Gastroesophageal sphincter (tissue), 4 donors: ENCODE data around the gene DHX30. TPM values are rescaled to one million over a fixed set of nuclear protein-coding genes. Genes with fewer than 3 reads are reported as not detected.

Experiments used
- ATAC-seq: fragments of 150-250 bp; one replicate; pipeline ENCODE4 v1.9.1; 2016; ENCODE audit warnings: mild to moderate bottlenecking, moderate library complexity
- H3K27ac ChIP-seq, 4 donors: fragments of 200-600 bp; sonication (generic) in 3 of 4; 1 replicate in 3 of 4; 2 replicates in 1 of 4; pipeline ENCODE4 v1.5.1; 2016 to 2019
- H3K27me3 ChIP-seq: fragments of 200-600 bp; sonication (generic); one replicate; pipeline ENCODE4 v1.5.1; 2019
- H3K36me3 ChIP-seq, 2 donors: fragments of 200-600 bp; sonication (generic); one replicate each; pipeline ENCODE4 v1.5.1; 2019; ENCODE audit warnings: control low read depth in 1 of 2
- H3K4me1 ChIP-seq, 3 donors: fragments of 200-600 bp; sonication (generic); 1 replicate in 2 of 3; 2 replicates in 1 of 3; pipeline ENCODE4 v1.5.1; 2016 to 2019; ENCODE audit warnings: control low read depth in 2 of 3
- H3K4me3 ChIP-seq, 2 donors: fragments of 200-600 bp; sonication (generic); one replicate each; pipeline ENCODE4 v1.5.1; 2019; ENCODE audit warnings: mild to moderate bottlenecking in 1 of 2, moderate library complexity in 1 of 2
- H3K9me3 ChIP-seq, 3 donors: fragments of 200-600 bp; sonication (generic); one replicate each; pipeline ENCODE4 v1.5.1; 2017 to 2019; ENCODE audit warnings: control low read depth in 2 of 3
- CTCF ChIP-seq, 4 experiments: fragments of 200-600 bp in 2 of 4; fragments of 450-650 bp in 2 of 4; sonication (generic) in 1 of 4; IDR thresholded peaks; one replicate each; pipeline ENCODE4 v1.5.1; 2017 to 2019; ENCODE audit warnings: antibody characterized with exemption in 4 of 4, mild to moderate bottlenecking in 2 of 4, moderate library complexity in 2 of 4
- EP300 ChIP-seq: sonication (generic); formaldehyde crosslinking; IDR thresholded peaks from one replicate; pipeline ENCODE4 v1.6.1; 2017; ENCODE audit warnings: antibody characterized with exemption, mild to moderate bottlenecking
- POLR2A ChIP-seq, 2 donors: fragments of 450-650 bp; IDR thresholded peaks; one replicate each; pipeline ENCODE4 v1.6.1; 2017; ENCODE audit warnings: antibody characterized with exemption in 2 of 2, mild to moderate bottlenecking in 2 of 2, moderate library complexity in 1 of 2
- POLR2AphosphoS5 ChIP-seq: sonication (generic); formaldehyde crosslinking; IDR thresholded peaks from one replicate; pipeline ENCODE4 v1.6.1; 2017; ENCODE audit warnings: antibody characterized with exemption
- WGBS, 2 donors: methylation state at CpG; one replicate each; pipeline ENCODE4 v1.1.5; 2018; ENCODE audit warnings: low coverage in 1 of 2; 5-methylcytosine and 5-hydroxymethylcytosine counted together
- total RNA-seq, 4 donors: library from RNA; depleted of rRNA; stranded (reverse); fragments of >200 nt; gene quantifications; one replicate each; pipeline ENCODE4 v1.1.0, GENCODE V29; 2016

Gene DHX30
- total RNA-seq, 4 donors from 2014 or later, result 63.7 to 89.5 (median 65.4) TPM

GRCh38 chr3:47847260-47847659 lies 44.3 kb downstream of the DHX30 start:
- no peak for ATAC-seq
- Histone ChIP-seq H3K4me3 (no peak overlapping the region), H3K36me3 (peaks cover 0 to 100% of the 10 kb centered on the region in 2 donors), H3K27ac (no peak overlapping the region), H3K27me3 (no peaks in the 10 kb centered on the region), H3K9me3 (no peaks in the 10 kb centered on the region), H3K4me1 (no peaks in the 10 kb centered on the region)
- TF ChIP-seq POLR2A (IDR thresholded peaks at IDR 0.05), result no peak
- TF ChIP-seq POLR2AphosphoS5, result no peak
- TF ChIP-seq CTCF (IDR thresholded peaks at IDR 0.05), result no peak
- no peak for TF ChIP-seq EP300
- no CpG with 5 or more reads among the region's 11 CpGs for WGBS, 2 donors

- Histone ChIP-seq H3K4me1 (no peaks in the 10 kb centered on the region), H3K9me3 (no peaks in the 10 kb centered on the region), H3K36me3 (peaks cover 0 to 100% of the 10 kb centered on the region in 2 donors), H3K4me3 (no peak overlapping the region), H3K27me3 (no peaks in the 10 kb centered on the region), H3K27ac (no peak overlapping the region)
- TF ChIP-seq POLR2AphosphoS5, result no peak
- no peak for TF ChIP-seq CTCF (IDR thresholded peaks at IDR 0.05)
- no peak for TF ChIP-seq EP300
- no peak for TF ChIP-seq POLR2A (IDR thresholded peaks at IDR 0.05)
- no peak for ATAC-seq
- WGBS, 2 donors, result 88 to 94% methylated on average over 1 to 10 of the region's 23 CpGs
Measured at GRCh38 chr3:47847801-47848518, 45.0 kb downstream of the DHX30 start.

- Histone ChIP-seq H3K27ac (no peak overlapping the region), H3K27me3 (no peaks in the 10 kb centered on the region), H3K9me3 (no peaks in the 10 kb centered on the region), H3K36me3 (peaks cover 0 to 100% of the 10 kb centered on the region in 2 donors), H3K4me1 (no peaks in the 10 kb centered on the region), H3K4me3 (no peak overlapping the region)
- WGBS, 2 donors, result 86% methylated on average over 5 of the region's 23 CpGs; no CpG with 5 or more reads in 1 of the 2 donors
- no peak for ATAC-seq
- TF ChIP-seq POLR2A (IDR thresholded peaks at IDR 0.05), result no peak
- peak; percentile 2 for TF ChIP-seq POLR2AphosphoS5
Measured at GRCh38 chr3:47848599-47849117, 45.7 kb downstream of the DHX30 start.

GRCh38 chr3:47849186-47849698 lies 46.3 kb downstream of the DHX30 start:
- ATAC-seq, result no peak
- Histone ChIP-seq H3K36me3 (peaks cover 0 to 100% of the 10 kb centered on the region in 2 donors), H3K27ac (no peak overlapping the region), H3K4me1 (no peaks in the 10 kb centered on the region), H3K4me3 (no peak overlapping the region), H3K27me3 (no peaks in the 10 kb centered on the region), H3K9me3 (no peaks in the 10 kb centered on the region)
- no peak for TF ChIP-seq EP300
- TF ChIP-seq CTCF (IDR thresholded peaks at IDR 0.05), result no peak
- WGBS, 2 donors, result 60 to 80% methylated on average over 1 to 4 of the region's 14 CpGs

GRCh38 chr3:47849699-47850563 lies 47.0 kb downstream of the DHX30 start:
- TF ChIP-seq EP300, result no peak
- TF ChIP-seq CTCF (IDR thresholded peaks at IDR 0.05), result peak in 3 of 4 experiments; percentile 34 to 41 (median 39)
- Histone ChIP-seq H3K4me3 (no peak overlapping the region), H3K27me3 (no peaks in the 10 kb centered on the region), H3K36me3 (peaks cover 0 to 100% of the 10 kb centered on the region in 2 donors), H3K4me1 (no peaks in the 10 kb centered on the region), H3K9me3 (no peaks in the 10 kb centered on the region), H3K27ac (peak overlapping the region in 2 of 4 donors; percentile 23 to 35)
- 65 to 67% methylated on average over 3 to 6 of the region's 35 CpGs for WGBS, 2 donors
- ATAC-seq, result no peak
